A549 (cell line): ENCODE results near the gene SFRP2.

Source experiments
- MAZ ChIP-seq: fragments of 150-350 bp; IDR thresholded peaks from 2 replicates; pipeline ENCODE4 v1.6.1; 2014; ENCODE audit warnings: antibody characterized with exemption, low read depth, low read length, borderline replicate concordance
- POLR2A ChIP-seq: IDR thresholded peaks from 2 replicates; pipeline ENCODE4 v1.6.1; 2012; ENCODE audit warnings: mild to moderate bottlenecking, low read length
- RAD21 ChIP-seq, 2 experiments: fragments of >200 bp in 1 of 2; sonication (Bioruptor Twin) in 1 of 2; formaldehyde crosslinking in 1 of 2; IDR thresholded peaks in 1 of 2; conservative IDR thresholded peaks in 1 of 2; 2 replicates in 1 of 2; 3 replicates in 1 of 2; pipeline ENCODE4 v1.6.1; 2012 to 2018; ENCODE audit warnings: inconsistent platforms in 1 of 2

- TF ChIP-seq POLR2A (no peak), RAD21 (conservative IDR thresholded peaks at IDR 0.05 in 1 of 2, IDR thresholded peaks at IDR 0.05 in 1 of 2) (no peak), MAZ (no peak)
Observed at GRCh38 chr4:153806073-153806472, 17.2 kb upstream of the SFRP2 start.
